ENCODE measurements around the gene LGSN.

LGSN gene

GRCh38 chr6:63263444-63263843 is 56.3 kb downstream of the LGSN start:
- no peak overlapping the region for H3K4me3 ChIP-seq (ENCODE audit: low read depth, low read length)
- no peak for TF ChIP-seq CTCF (IDR thresholded peaks at IDR 0.05; ENCODE audit: low read depth, low read length)

- TF ChIP-seq CTCF (IDR thresholded peaks at IDR 0.05; ENCODE audit: low read depth, low read length): no peak
- H3K4me3 ChIP-seq (ENCODE audit: low read depth, low read length): no peak overlapping the region
Measured at GRCh38 chr6:63261820-63262219, 58.0 kb downstream of the LGSN start.

GRCh38 chr6:63259153-63259552 is 60.6 kb downstream of the LGSN start:
- TF ChIP-seq CTCF (IDR thresholded peaks at IDR 0.05; ENCODE audit: low read depth, low read length): no peak
- H3K4me3 ChIP-seq (ENCODE audit: low read depth, low read length): no peak overlapping the region

GRCh38 chr6:63249875-63250482 is 69.8 kb downstream of the LGSN start:
- no peak for TF ChIP-seq CTCF (IDR thresholded peaks at IDR 0.05; ENCODE audit: low read depth, low read length)
- H3K4me3 ChIP-seq (ENCODE audit: low read depth, low read length): no peak overlapping the region

- no peak overlapping the region for H3K4me3 ChIP-seq (ENCODE audit: low read depth, low read length)
- no peak for TF ChIP-seq CTCF (IDR thresholded peaks at IDR 0.05; ENCODE audit: low read depth, low read length)
Measured at GRCh38 chr6:63246581-63246980, 73.2 kb downstream of the LGSN start.

- TF ChIP-seq CTCF (IDR thresholded peaks at IDR 0.05; ENCODE audit: low read depth, low read length): no peak
Measured at GRCh38 chr6:63245909-63246308, 73.9 kb downstream of the LGSN start.

GRCh38 chr6:63245420-63245819 is 74.4 kb downstream of the LGSN start:
- no peak for TF ChIP-seq CTCF (IDR thresholded peaks at IDR 0.05; ENCODE audit: low read depth, low read length)
- H3K4me3 ChIP-seq (ENCODE audit: low read depth, low read length): no peak overlapping the region

More at GRCh38 chr6:63245909-63246308, 73.9 kb downstream of the LGSN start:
- H3K4me3 ChIP-seq (ENCODE audit: low read depth, low read length): no peak overlapping the region
